ENCODE measurements around the gene AAK1.
"Not testable (repeated sequence)": the region's sequence is repeated elsewhere in the genome, so short reads cannot be mapped to it uniquely, and the experiment has no call there.

The AAK1 gene

GRCh38 chr2:69436596-69436937 is 207.0 kb downstream of the AAK1 start:
- no peak for DNase-seq

DNA sequence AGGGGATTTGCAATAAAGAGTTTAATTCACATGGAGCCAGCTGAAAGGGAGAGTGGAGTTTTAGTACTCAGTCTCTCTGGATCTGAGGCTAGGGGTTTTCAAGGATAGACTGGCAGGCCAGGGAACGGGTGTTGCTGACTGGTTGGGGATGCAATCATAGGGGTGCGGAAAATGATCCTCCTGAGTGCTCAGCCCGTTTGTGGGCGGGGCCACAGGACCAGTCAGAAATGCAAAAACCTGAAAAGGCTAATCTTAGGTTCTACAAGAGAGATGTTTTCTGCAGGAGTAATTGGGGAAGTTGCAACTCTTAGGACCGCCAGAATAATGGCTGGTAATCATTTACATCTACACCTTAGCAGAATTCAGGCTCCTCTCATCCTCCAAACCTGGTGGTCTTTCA is 208.8 kb downstream of the AAK1 start:
- no peak for DNase-seq

GRCh38 chr2:69429491-69430183 is 213.9 kb downstream of the AAK1 start:
- no peak for DNase-seq

GRCh38 chr2:69428981-69429380 is 214.6 kb downstream of the AAK1 start:
- no peak for DNase-seq

DNA sequence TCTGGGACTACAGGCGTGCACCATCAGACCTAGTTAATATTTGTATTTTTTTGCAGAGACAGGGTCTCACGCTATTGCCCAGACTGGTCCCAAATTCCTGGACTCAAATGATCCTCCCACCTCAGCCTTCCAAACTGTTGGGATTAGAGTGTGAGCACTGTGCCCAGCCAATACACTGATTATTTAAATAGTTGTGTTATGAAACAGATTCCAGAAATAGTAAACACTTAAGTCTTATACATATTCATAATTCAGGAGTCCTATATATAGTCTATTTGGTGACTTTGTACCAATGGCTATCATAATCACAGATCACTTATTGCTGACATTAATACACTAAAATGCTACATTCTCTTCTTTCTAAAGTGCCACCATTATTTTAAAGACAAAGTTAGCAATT is 219.1 kb downstream of the AAK1 start:
- DNase-seq, result no peak

DNA sequence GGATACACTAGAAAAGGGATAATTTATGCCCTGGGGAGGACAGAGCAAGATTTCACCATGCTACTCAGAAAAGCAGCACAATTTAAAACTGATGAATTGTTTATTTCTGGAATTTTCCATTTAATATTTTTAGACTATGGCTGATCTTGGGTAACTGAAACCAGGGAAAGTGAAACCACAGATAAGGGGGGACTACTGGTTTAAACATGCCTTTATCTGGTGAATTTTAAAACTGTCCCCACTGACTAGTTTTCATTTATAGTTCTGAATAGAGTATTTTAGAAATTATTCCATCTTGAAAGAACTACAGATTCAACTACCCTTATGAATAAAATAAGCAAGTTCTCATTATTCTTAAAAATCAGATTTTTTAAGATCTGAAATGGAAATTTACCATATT is 221.3 kb downstream of the AAK1 start:
- DNase-seq, result no peak

DNA sequence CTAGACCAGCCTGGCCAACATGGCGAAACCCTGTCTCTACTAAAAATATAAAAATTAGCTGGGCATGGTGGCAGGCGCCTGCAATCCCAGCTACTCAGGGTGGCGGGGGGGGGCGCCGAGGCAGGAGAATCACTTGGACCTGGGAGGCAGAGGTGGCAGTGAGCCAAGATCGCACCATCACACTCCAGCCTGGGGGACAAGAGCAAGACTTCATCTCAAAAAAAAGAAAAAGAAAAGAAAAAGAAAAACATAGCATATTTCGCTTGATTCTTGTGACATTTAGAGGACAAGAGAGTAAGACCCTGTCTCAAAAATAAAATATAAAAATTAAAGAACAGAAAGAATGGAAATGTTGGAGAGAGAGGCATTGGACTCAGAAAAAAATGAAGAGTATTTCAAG is 224.4 kb downstream of the AAK1 start:
- not testable (repeated sequence) for DNase-seq

DNA sequence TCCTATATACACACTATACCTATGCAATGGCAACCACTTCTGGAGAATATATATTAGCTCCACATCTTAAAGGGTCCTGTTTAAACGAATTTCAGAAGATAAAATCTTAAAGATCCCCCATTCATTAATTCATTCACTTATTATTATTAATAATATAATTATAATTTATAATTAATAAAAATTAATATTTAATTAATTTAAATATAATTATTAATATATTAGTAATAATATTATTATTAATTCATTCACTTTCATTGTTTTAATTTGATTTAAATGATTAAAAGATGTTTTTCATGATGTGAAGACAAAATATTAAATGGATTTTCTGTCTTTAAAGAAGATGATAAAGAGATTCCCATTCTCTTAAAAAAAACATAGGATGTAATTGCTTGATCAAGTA is 227.4 kb downstream of the AAK1 start:
- no peak for DNase-seq

Measured in NCI-H524 treated with DMSO at 0.1 percent for 48 hours (cell line).